ENCODE measurements around the gene CLEC16A. TPM values are rescaled to one million over a fixed set of nuclear protein-coding genes. Genes with fewer than 3 reads are reported as not detected.

The CLEC16A gene
- total RNA-seq, 4 donors from 2014 or later, result 19.9 to 38.3 (median 35.0) TPM

GRCh38 chr16:10954903-10955302, 10.5 kb downstream of the CLEC16A start:
- Histone ChIP-seq H3K27me3 (no peaks in the 10 kb centered on the region), H3K9me3 (no peaks in the 10 kb centered on the region), H3K4me1 (peaks cover 0 to 25% (median 0%) of the 10 kb centered on the region in 3 donors), H3K4me3 (no peak overlapping the region), H3K36me3 (peaks cover 0 to 22% of the 10 kb centered on the region in 2 donors), H3K27ac (no peak overlapping the region)
- 90 to 100% methylated on average over 1 to 2 of the region's 7 CpGs for WGBS, 2 donors (ENCODE audit: low coverage in 1 of 2)
- ATAC-seq, result no peak
- TF ChIP-seq POLR2AphosphoS5 (IDR thresholded peaks at IDR 0.05), result no peak
- no peak for TF ChIP-seq POLR2A (IDR thresholded peaks at IDR 0.05)
- TF ChIP-seq CTCF (IDR thresholded peaks at IDR 0.05), result no peak
- no peak for TF ChIP-seq EP300 (IDR thresholded peaks at IDR 0.05)

GRCh38 chr16:10957771-10958482, 13.6 kb downstream of the CLEC16A start:
- no peak for TF ChIP-seq EP300 (IDR thresholded peaks at IDR 0.05)
- Histone ChIP-seq H3K4me3 (no peak overlapping the region), H3K27ac (no peak overlapping the region), H3K27me3 (no peaks in the 10 kb centered on the region), H3K36me3 (peaks cover 0 to 30% of the 10 kb centered on the region in 2 donors), H3K9me3 (no peaks in the 10 kb centered on the region), H3K4me1 (peaks cover 0 to 22% (median 7%) of the 10 kb centered on the region in 3 donors)
- 56 to 78% methylated on average over 3 to 4 of the region's 6 CpGs for WGBS, 2 donors (ENCODE audit: low coverage in 1 of 2)
- ATAC-seq, result no peak

GRCh38 chr16:10959161-10959560, 14.8 kb downstream of the CLEC16A start:
- no peak for ATAC-seq
- WGBS, 2 donors (ENCODE audit: low coverage in 1 of 2), result 65 to 82% methylated on average over 2 to 5 of the region's 5 CpGs
- TF ChIP-seq CTCF (IDR thresholded peaks at IDR 0.05), result no peak
- Histone ChIP-seq H3K9me3 (no peaks in the 10 kb centered on the region), H3K36me3 (peaks cover 0 to 40% of the 10 kb centered on the region in 2 donors), H3K27me3 (no peaks in the 10 kb centered on the region), H3K4me3 (no peak overlapping the region), H3K4me1 (peaks cover 0 to 22% (median 7%) of the 10 kb centered on the region in 3 donors), H3K27ac (no peak overlapping the region)

GRCh38 chr16:10961231-10961630, 16.9 kb downstream of the CLEC16A start:
- peak; percentile 58 for ATAC-seq
- WGBS, 2 donors (ENCODE audit: low coverage in 1 of 2), result 50 to 62% methylated on average over 5 to 7 of the region's 7 CpGs
- peak overlapping the region; percentile 21 to 63 (median 44) for H3K27ac ChIP-seq

GRCh38 chr16:10964039-10964890, 19.9 kb downstream of the CLEC16A start:
- H3K27ac ChIP-seq, result peak overlapping the region in 3 of 4 donors; percentile 60 to 67 (median 65)

More at GRCh38 chr16:10961231-10961630, 16.9 kb downstream of the CLEC16A start:
- TF ChIP-seq POLR2AphosphoS5 (IDR thresholded peaks at IDR 0.05) (peak; percentile 49), EP300 (IDR thresholded peaks at IDR 0.05) (no peak)
- no peaks in the 10 kb centered on the region for H3K9me3 ChIP-seq
- H3K4me1 ChIP-seq, result peaks cover 0 to 26% (median 7%) of the 10 kb centered on the region in 3 donors
- no peaks in the 10 kb centered on the region for H3K27me3 ChIP-seq
- peaks cover 0 to 40% of the 10 kb centered on the region in 2 donors for H3K36me3 ChIP-seq
- H3K4me3 ChIP-seq, result no peak overlapping the region

More at GRCh38 chr16:10964039-10964890, 19.9 kb downstream of the CLEC16A start:
- peak; percentile 86 for ATAC-seq
- no peaks in the 10 kb centered on the region for H3K27me3 ChIP-seq
- H3K4me3 ChIP-seq, result no peak overlapping the region
- H3K9me3 ChIP-seq, result no peaks in the 10 kb centered on the region
- peak; percentile 92 to 95 (median 93) for TF ChIP-seq CTCF (IDR thresholded peaks at IDR 0.05)
- TF ChIP-seq POLR2AphosphoS5 (IDR thresholded peaks at IDR 0.05), result peak; percentile 8
- TF ChIP-seq EP300 (IDR thresholded peaks at IDR 0.05), result no peak
- 34 to 50% methylated on average over 5 to 10 of the region's 20 CpGs for WGBS, 2 donors (ENCODE audit: low coverage in 1 of 2)
- peaks cover 0 to 34% of the 10 kb centered on the region in 2 donors for H3K36me3 ChIP-seq
- H3K4me1 ChIP-seq, result peaks cover 0 to 22% (median 7%) of the 10 kb centered on the region in 3 donors

Data from gastroesophageal sphincter (tissue), 4 donors.